Stomach smooth muscle (tissue), 2 donors: Measurements from ENCODE around the gene ZNF425.

Experiments used
- H3K27ac ChIP-seq: one replicate; pipeline ENCODE4 v1.7.0; 2013; ENCODE audit warnings: mild to moderate bottlenecking, low read length, inconsistent platforms
- H3K27me3 ChIP-seq, 2 donors: one replicate each; pipeline ENCODE4 v1.7.0; 2013; ENCODE audit warnings: low read length in 2 of 2; ENCODE audit not compliant: insufficient read depth in 2 of 2, control insufficient read depth in 1 of 2
- H3K36me3 ChIP-seq, 2 donors: one replicate each; pipeline ENCODE4 v1.7.0; 2013; ENCODE audit warnings: low read length in 2 of 2; ENCODE audit not compliant: control insufficient read depth in 2 of 2, insufficient read depth in 2 of 2
- H3K4me1 ChIP-seq: one replicate; pipeline ENCODE4 v1.7.0; 2013; ENCODE audit warnings: low read length; ENCODE audit not compliant: control insufficient read depth, insufficient read depth
- H3K4me3 ChIP-seq, 2 donors: one replicate each; pipeline ENCODE4 v1.7.0; 2013; ENCODE audit warnings: low read length in 2 of 2
- H3K9ac ChIP-seq, 2 donors: one replicate each; pipeline ENCODE4 v1.7.0; 2013; ENCODE audit warnings: low read length in 2 of 2, mild to moderate bottlenecking in 1 of 2
- H3K9me3 ChIP-seq, 2 donors: one replicate each; pipeline ENCODE4 v1.7.0; 2013; ENCODE audit warnings: low read length in 2 of 2; ENCODE audit not compliant: control insufficient read depth in 2 of 2
- donor health status: healthy.
- donor health status: Pancreatic carcinoma.

ZNF425 gene

GRCh38 chr7:149130572-149131198, 4.6 kb upstream of the ZNF425 start:
- no peaks in the 10 kb centered on the region for H3K27me3 ChIP-seq
- peaks cover 0 to 4% of the 10 kb centered on the region in 2 donors for H3K36me3 ChIP-seq
- H3K27ac ChIP-seq, result no peak overlapping the region
- H3K4me3 ChIP-seq, result no peak overlapping the region
- peaks cover 7% of the 10 kb centered on the region for H3K4me1 ChIP-seq
- no peaks in the 10 kb centered on the region for H3K9me3 ChIP-seq
- no peak overlapping the region for H3K9ac ChIP-seq

DNA sequence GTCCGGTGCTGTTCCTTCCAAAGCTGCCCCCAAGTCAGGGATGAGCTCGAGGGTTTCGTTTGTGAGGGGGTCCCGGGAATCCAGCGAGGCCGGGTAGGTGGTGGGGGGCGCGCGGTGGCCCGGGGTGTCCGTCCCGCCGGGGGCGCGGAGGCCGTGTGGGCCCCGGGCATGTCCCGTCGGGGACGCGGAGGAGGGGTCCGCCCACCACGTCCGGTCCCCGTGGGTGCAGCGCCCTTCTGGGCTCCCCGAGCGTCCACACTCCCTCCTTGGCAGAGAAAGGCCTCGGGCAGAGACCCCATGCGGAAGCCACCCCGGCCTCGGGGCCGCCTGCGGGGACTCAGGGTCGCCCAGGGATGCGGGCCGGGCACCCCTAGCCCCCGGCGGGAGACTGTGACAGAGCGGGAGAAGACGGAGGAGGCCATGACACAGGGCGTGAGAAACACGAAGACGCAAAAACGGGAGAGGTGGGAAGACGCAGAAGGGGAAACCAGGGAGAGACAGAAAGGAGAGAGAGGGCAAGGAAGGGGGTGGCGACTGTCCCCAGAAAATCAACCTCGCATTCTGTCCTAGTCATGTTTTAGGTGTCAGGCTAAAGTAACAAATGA, 640 bp upstream of the ZNF425 start:
- Histone ChIP-seq H3K4me3 (peak overlapping the region; percentile 98 to 99), H3K9ac (peak overlapping the region; percentile 93 to 96), H3K4me1 (peaks cover 7% of the 10 kb centered on the region), H3K27me3 (no peaks in the 10 kb centered on the region), H3K27ac (peak overlapping the region; percentile 88), H3K9me3 (no peaks in the 10 kb centered on the region), H3K36me3 (peaks cover 0 to 4% of the 10 kb centered on the region in 2 donors)

- Histone ChIP-seq H3K9ac (peak overlapping the region; percentile 96), H3K27ac (peak overlapping the region; percentile 88), H3K4me1 (peaks cover 7% of the 10 kb centered on the region), H3K9me3 (no peaks in the 10 kb centered on the region), H3K4me3 (peak overlapping the region; percentile 98 to 99), H3K36me3 (no peaks in the 10 kb centered on the region), H3K27me3 (no peaks in the 10 kb centered on the region)
These were observed 798 bp downstream of the ZNF425 start for GRCh38 chr7:149125189-149125862.

- Histone ChIP-seq H3K4me3 (no peak overlapping the region), H3K27ac (no peak overlapping the region), H3K4me1 (no peaks in the 10 kb centered on the region), H3K9ac (no peak overlapping the region), H3K9me3 (no peaks in the 10 kb centered on the region), H3K27me3 (no peaks in the 10 kb centered on the region), H3K36me3 (no peaks in the 10 kb centered on the region)
These were observed 16.2 kb downstream of the ZNF425 start for GRCh38 chr7:149109969-149110368.

DNA sequence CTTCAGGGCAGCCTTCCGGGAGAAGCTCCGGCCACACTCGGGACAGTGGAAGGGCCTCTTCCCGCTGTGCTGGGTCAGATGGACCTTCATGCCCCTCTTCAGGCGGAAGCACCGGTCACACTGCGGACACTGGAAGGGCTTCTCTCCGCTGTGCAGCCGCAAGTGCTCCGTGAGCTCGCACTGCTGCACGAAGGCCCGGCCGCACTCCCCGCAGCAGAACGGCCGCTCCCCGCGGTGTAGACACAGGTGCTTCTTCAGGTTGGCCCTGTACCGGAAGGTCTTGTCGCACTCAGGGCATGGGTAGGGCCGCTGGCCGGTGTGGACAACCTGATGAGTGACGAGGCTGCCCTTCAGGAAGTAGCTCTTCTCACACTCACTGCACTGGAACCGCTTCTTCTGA, 21.4 kb downstream of the ZNF425 start:
- Histone ChIP-seq H3K4me3 (no peak overlapping the region), H3K36me3 (peaks cover 3 to 8% of the 10 kb centered on the region in 2 donors), H3K9me3 (no peaks in the 10 kb centered on the region), H3K27ac (no peak overlapping the region), H3K27me3 (no peaks in the 10 kb centered on the region), H3K9ac (no peak overlapping the region), H3K4me1 (no peaks in the 10 kb centered on the region)

DNA sequence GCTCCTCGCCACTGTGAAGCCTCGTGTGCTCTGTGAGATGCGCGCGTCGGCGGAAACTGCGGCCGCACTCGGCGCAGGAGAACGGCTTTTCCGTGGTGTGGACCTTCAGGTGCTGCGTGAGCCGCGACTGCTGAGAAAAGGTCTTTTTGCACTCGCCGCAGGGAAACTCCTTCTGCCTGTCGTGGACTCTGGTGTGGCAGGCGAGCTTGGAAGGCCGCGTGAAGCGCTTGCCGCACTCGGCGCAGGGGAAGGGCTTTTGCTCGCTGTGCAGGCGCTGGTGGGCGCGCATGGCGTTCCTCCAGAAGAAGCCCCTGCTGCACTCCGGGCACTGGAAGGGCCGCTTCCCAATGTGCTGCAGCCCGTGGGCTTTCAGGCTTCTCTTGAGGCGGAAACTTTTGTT, 21.9 kb downstream of the ZNF425 start:
- no peaks in the 10 kb centered on the region for H3K27me3 ChIP-seq
- no peaks in the 10 kb centered on the region for H3K9me3 ChIP-seq
- H3K9ac ChIP-seq, result no peak overlapping the region
- peaks cover 3 to 8% of the 10 kb centered on the region in 2 donors for H3K36me3 ChIP-seq
- no peak overlapping the region for H3K4me3 ChIP-seq
- H3K4me1 ChIP-seq, result no peaks in the 10 kb centered on the region
- H3K27ac ChIP-seq, result no peak overlapping the region

- Histone ChIP-seq H3K36me3 (peaks cover 3 to 8% of the 10 kb centered on the region in 2 donors), H3K9me3 (no peaks in the 10 kb centered on the region), H3K27ac (no peak overlapping the region), H3K4me1 (no peaks in the 10 kb centered on the region), H3K27me3 (no peaks in the 10 kb centered on the region), H3K4me3 (no peak overlapping the region), H3K9ac (no peak overlapping the region)
These were observed 22.7 kb downstream of the ZNF425 start for GRCh38 chr7:149103424-149103823.

GRCh38 chr7:149102666-149103065, 23.5 kb downstream of the ZNF425 start:
- Histone ChIP-seq H3K4me1 (no peaks in the 10 kb centered on the region), H3K27ac (no peak overlapping the region), H3K4me3 (no peak overlapping the region), H3K27me3 (no peaks in the 10 kb centered on the region), H3K9me3 (no peaks in the 10 kb centered on the region), H3K36me3 (peaks cover 3 to 8% of the 10 kb centered on the region in 2 donors), H3K9ac (no peak overlapping the region)

GRCh38 chr7:149100821-149101220, 25.3 kb downstream of the ZNF425 start:
- H3K4me3 ChIP-seq, result no peak overlapping the region
- H3K9ac ChIP-seq, result no peak overlapping the region
- peaks cover 3 to 8% of the 10 kb centered on the region in 2 donors for H3K36me3 ChIP-seq
- H3K9me3 ChIP-seq, result no peaks in the 10 kb centered on the region
- H3K27me3 ChIP-seq, result no peaks in the 10 kb centered on the region
- no peak overlapping the region for H3K27ac ChIP-seq
- no peaks in the 10 kb centered on the region for H3K4me1 ChIP-seq

DNA sequence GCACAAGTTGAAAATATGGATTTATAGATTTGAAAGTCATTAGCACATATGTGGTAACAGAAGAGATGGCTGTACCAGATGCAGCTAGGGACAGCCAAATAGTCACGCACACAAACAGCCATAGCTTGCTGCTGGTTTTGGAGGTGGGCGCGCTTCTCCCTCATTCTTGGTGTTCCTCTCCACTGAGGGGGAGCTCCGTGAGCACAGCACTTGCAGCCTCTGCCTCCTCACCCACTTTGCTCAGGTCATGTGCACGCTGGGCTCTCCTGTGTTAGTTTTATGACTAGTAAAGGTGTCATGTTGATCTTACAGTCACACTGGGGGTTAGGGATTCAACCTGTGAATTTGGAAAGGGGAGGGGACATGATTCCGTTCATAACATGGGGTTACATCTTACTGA, 27.1 kb downstream of the ZNF425 start:
- no peaks in the 10 kb centered on the region for H3K27me3 ChIP-seq
- H3K4me1 ChIP-seq, result no peaks in the 10 kb centered on the region
- H3K9ac ChIP-seq, result no peak overlapping the region

DNA sequence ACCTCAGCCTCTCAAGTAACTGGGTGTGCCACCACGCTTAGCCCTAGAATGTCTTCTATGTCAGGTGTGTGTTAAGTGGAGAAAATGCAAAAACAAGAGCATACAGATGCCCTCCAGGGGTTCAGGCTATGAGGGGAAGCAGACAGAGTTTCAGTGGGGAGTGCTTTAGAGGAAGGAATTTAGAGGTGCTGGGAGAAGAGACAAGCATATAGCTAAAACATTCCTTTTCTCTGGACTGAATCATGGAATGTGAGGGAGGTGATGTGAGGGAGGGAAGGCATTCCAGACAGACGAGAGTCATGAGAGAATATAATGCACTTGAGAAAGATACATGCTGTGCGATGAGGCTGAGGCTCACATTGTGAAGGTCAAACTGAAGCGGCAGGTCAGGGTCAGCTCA, 29.0 kb downstream of the ZNF425 start:
- no peaks in the 10 kb centered on the region for H3K36me3 ChIP-seq
- H3K4me3 ChIP-seq, result no peak overlapping the region
- no peak overlapping the region for H3K27ac ChIP-seq
- H3K27me3 ChIP-seq, result no peaks in the 10 kb centered on the region
- H3K4me1 ChIP-seq, result no peaks in the 10 kb centered on the region
- no peaks in the 10 kb centered on the region for H3K9me3 ChIP-seq
- H3K9ac ChIP-seq, result peak overlapping the region in 1 of 2 donors; percentile 21

More for the DNA sequence above, 27.1 kb downstream of the ZNF425 start:
- Histone ChIP-seq H3K9me3 (no peaks in the 10 kb centered on the region), H3K27ac (no peak overlapping the region), H3K4me3 (no peak overlapping the region), H3K36me3 (peaks cover 3 to 4% of the 10 kb centered on the region in 2 donors)
